Amygdala (tissue), 56 donors: ENCODE data around the gene NCKAP5.

Source experiments
- DNase-seq, 56 donors: peaks; one replicate each; lab custom pipeline; 2025; lab: John Stamatoyannopoulos, UW

NCKAP5 gene

GRCh38 chr2:132758995-132759394 is 809.3 kb downstream of the NCKAP5 start:
- DNase-seq: no peak

- DNase-seq: no peak
These were observed 810.6 kb downstream of the NCKAP5 start for GRCh38 chr2:132757676-132758075.

DNA sequence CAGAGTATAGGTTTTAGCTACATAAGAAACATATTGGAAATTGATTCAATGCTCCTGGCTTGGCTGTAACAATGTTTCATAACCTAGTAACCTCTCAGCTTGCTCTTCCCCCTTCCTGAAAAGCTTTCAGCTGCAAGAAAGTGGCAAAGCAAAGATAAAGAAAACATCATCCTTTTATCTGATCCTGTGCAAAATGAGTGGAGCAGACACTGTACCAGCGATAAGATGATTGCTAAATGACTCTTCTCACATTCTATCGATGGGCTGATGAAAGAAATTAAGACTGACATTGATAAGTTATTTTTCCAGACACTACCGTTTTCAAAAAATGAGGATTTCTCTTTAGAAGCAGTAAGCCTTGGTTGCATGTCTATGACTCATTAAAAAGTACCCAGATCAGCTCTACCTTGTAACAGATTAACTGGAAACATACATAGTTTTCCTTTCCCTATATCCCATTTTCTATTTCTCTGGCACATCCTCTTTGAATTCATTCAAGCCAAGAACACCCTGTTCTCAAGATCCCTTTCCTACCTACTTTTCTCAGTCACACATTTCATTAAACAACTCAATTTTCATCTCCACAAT is 811.2 kb downstream of the NCKAP5 start:
- no peak for DNase-seq

- DNase-seq: no peak
These were observed 813.3 kb downstream of the NCKAP5 start for GRCh38 chr2:132754867-132755472.

GRCh38 chr2:132754392-132754791 is 813.9 kb downstream of the NCKAP5 start:
- no peak for DNase-seq

- DNase-seq: no peak
These were observed 815.6 kb downstream of the NCKAP5 start for GRCh38 chr2:132752421-132753206.

GRCh38 chr2:132751836-132752235 is 816.4 kb downstream of the NCKAP5 start:
- DNase-seq: no peak

- DNase-seq: no peak
These were observed 817.7 kb downstream of the NCKAP5 start for GRCh38 chr2:132750606-132751005.

DNA sequence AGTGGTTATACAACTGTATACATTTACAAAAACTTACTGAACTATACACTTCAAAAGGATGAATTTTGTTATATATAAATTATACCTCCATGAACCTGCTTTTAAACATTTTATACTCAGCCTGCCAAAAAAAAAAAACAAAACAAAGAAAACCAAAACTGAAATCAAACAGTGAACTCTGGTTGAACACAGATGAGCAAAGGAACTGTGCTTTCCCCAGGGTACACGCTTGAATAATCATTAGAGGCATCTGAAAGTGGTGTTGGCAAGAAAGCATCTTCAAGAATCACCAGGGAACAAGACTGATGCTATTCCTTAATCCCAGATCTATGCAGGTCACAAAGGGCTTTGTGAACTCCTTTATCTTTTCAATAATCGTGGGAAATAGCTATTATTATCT is 821.2 kb downstream of the NCKAP5 start:
- no peak for DNase-seq

- DNase-seq: no peak
These were observed 826.5 kb downstream of the NCKAP5 start for GRCh38 chr2:132741754-132742153.

DNA sequence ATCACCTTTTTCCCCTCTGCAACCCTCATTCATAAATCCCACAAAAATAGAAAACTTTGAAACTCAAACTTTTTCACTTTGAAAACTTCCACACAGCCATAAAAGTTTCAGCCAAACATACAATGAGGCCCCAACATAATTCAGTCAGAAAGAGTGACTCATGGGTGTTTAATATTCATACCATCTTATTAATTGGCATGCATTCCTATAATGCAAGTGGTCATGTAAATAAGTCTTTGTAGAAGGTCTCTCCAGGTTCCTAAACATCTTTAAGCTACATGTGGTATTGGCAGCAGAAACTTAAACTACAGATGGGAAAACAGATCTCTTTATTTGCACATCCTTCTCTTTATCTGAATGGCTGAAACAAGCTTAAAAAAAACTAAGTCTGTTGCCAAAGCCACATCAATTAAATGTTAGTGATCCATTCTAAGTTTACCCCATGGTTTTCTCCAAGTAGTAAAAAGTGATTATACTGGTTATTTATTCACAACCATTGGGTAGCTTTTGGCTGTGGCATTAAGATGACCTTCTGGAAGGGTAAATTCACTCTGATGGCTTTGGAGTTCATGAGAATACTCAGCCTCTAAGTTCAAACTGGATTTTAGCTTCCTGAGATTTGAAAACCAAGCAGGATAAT is 828.1 kb downstream of the NCKAP5 start:
- DNase-seq: no peak

- DNase-seq: no peak
These were observed 830.0 kb downstream of the NCKAP5 start for GRCh38 chr2:132738223-132738622.

- no peak for DNase-seq
These were observed 832.2 kb downstream of the NCKAP5 start for GRCh38 chr2:132736059-132736458.

DNA sequence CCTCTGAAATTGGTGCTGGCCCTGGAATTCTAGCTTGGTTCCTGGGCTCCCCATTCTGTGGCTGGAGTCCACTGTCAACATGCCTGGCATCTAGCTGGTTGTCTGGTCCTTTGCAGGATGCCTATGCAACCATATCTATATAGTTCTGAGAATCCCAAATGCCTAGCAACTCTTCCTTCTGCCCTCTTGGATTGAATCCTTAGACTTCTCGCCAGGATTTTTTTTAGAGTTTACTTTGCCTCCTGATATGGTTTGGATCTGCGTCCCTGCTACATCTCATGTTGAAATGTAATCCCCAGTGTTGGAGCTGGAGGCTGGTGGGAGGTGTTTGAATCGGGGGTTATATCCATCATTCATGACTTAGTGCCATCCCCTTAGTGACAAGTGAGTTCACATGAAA is 833.3 kb downstream of the NCKAP5 start:
- no peak for DNase-seq

DNA sequence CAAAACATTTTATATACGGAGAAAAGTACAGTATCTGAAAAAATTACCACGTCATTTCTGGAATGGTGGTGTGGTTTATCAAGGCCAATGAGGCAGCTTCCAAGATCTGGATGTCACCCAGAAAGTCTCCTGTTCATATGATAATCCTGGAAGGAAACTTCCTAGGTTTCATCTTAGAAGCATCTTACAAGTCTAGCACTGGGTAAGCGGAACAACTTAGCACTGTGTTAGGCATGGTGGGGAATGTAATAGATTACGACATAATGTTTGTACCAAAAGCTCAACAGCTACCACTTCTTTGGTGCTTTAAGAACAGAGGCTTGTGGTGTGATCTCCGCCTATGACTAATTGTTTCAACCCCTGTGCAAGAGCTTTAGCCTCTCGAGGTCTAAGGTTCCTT is 835.2 kb downstream of the NCKAP5 start:
- DNase-seq: no peak

DNA sequence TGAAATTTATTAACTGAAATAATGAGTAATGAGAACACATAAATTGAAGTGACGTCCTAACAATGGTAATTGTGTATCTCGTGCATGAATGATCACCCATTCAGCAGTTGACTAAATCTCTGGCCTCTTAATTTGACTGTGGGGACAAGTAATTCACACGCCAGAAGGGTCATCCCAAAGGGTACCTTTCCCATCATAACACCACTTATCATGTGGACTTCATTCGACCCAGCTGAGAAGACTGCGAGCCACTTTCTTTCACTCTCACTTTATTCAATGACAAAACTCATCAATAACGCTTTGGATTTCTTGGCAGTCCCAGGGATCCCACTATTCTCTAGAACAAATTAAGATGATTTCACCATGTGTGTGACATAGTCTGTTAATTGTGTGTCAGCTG is 835.6 kb downstream of the NCKAP5 start:
- no peak for DNase-seq

GRCh38 chr2:132731441-132731840 is 836.8 kb downstream of the NCKAP5 start:
- DNase-seq: no peak

GRCh38 chr2:132730611-132731010 is 837.7 kb downstream of the NCKAP5 start:
- DNase-seq: no peak

DNA sequence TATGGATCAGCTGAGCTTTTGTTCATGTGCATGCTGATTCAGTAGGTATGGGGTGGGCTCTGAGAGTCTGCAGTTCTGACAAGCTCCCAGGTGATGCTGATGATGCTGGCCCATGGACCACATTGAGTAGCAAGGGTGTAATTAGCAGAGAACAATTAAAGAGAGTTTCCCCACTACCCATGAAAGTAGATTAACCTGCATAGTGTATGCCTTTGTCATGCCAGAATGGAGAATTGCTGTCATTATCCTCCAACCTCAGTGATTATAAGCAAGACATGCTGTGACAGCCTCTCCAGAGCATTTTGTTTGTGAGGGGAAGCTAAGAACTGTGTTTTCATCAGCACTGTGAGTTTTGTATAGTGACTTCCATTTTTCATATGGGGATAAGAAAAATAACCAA is 838.7 kb downstream of the NCKAP5 start:
- no peak for DNase-seq

GRCh38 chr2:132726155-132726554 is 842.1 kb downstream of the NCKAP5 start:
- no peak for DNase-seq

DNA sequence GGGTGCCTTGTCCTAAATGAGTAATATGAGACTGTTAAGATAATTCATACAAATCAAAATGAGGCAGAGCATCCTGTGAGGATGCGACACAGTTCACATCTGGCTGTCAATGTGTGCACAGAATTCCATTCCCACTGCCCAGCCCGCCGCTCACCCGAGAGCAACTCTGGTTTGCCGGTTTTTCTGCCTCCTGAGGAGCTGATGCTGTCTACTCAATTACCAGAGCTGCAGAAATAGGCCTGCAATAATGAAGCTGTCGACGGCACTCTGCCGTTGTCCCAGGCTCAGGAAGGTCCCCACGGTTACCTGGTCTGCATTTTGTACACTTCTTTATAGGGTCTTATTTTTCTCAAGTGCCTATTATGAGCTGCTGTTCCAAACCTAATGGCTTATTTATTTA is 842.5 kb downstream of the NCKAP5 start:
- no peak for DNase-seq

DNA sequence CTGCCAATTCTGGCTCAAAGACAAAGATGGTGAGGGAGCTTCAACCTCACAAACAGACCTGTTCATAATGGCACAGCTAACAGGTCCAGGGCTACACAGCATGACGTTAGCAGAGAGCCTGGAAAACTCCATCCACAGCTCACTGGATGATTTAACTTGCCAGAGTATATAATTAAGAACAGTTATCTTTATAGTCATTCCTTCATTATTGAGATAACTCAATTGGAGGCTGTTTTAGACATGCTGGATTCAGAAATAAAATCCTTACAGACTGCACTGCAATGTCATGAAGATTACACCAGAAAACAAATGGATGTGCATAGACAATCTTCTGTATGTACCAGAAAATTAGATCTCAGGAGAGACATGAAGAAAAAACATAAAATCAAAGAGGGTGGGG is 843.1 kb downstream of the NCKAP5 start:
- DNase-seq: no peak
